ENCODE results near the gene CCL19. TPM values are rescaled to one million over a fixed set of nuclear protein-coding genes. Genes with fewer than 3 reads are reported as not detected.

Gene CCL19
- total and polyA plus RNA-seq, 2 of the 8 experiments (the other 6 are each of a cell fraction or from before 2014, with no cell fraction given): not detected

- Histone ChIP-seq H4K20me1 (replicated peaks in 1 of 2; ENCODE audit: control insufficient read depth in 1 of 2, insufficient read depth in 2 of 2, low read length in 2 of 2) (peaks cover 2 to 12% of the 10 kb centered on the region in 2 experiments), H2BK15ac (ENCODE audit: low read length) (no peak overlapping the region), H4K5ac (ENCODE audit: insufficient read length, low read depth, low read length) (no peak overlapping the region), H3K18ac (ENCODE audit: extremely low read depth, low read length) (no peak overlapping the region), H2AK5ac (ENCODE audit: low read depth, low read length) (no peak overlapping the region), H3K36me3 (ENCODE audit: control insufficient read depth in 2 of 4, insufficient read depth in 4 of 4, low read length in 3 of 4) (peaks cover 3 to 23% (median 8%) of the 10 kb centered on the region in 4 experiments; a peak in 7 of 8 replicates), H4K91ac (replicated peaks; ENCODE audit: insufficient read length, low read length) (no peak overlapping the region), H3K23me2 (ENCODE audit: low read depth, low read length) (peaks cover 15% of the 10 kb centered on the region), H3K9me3 (ENCODE audit: insufficient read depth in 2 of 2, low read depth in 1 of 2, low read length in 1 of 2) (no peaks in the 10 kb centered on the region), H4K8ac (ENCODE audit: extremely low read depth, insufficient read depth, low read length) (no peak overlapping the region), H3K79me2 (ENCODE audit: control insufficient read depth in 1 of 2, insufficient read depth in 2 of 2, low read length in 2 of 2) (peaks cover 0 to 12% of the 10 kb centered on the region in 2 experiments; a peak in 1 of 4 replicates), H3K4me1 (replicated peaks in 1 of 4; ENCODE audit: control insufficient read depth in 3 of 4, insufficient read depth in 4 of 4, low read length in 3 of 4) (peaks cover 6 to 32% (median 15%) of the 10 kb centered on the region in 4 experiments), H3K79me1 (ENCODE audit: low read depth, low read length) (peaks cover 6% of the 10 kb centered on the region; the same call in 1 of the 2 replicates), H3K56ac (replicated peaks; ENCODE audit: insufficient read length, low read depth, low read length) (no peak overlapping the region), H2BK5ac (ENCODE audit: low read depth, low read length) (no peak overlapping the region), H3K14ac (ENCODE audit: insufficient read length) (no peak overlapping the region), H3K9ac (replicated peaks in 1 of 4; ENCODE audit: extremely low read depth in 1 of 4, low read depth in 3 of 4, low read length in 3 of 4) (peak overlapping the region in 1 of 4 experiments; percentile 28; a peak in 1 of 7 replicates), H2BK120ac (replicated peaks; ENCODE audit: low read depth, low read length) (no peak overlapping the region), H3K4me2 (ENCODE audit: insufficient read depth in 1 of 2, low read depth in 2 of 2, low read length in 2 of 2) (peak overlapping the region; percentile 65 to 77), H3K4me3 (ENCODE audit: extremely low read depth in 1 of 4, insufficient read depth in 2 of 4, low read depth in 3 of 4, low read length in 4 of 4) (peak overlapping the region; percentile 48 to 65 (median 57)), H3K27ac (ENCODE audit: low read depth, low read length) (no peak overlapping the region; the same call in 1 of the 2 replicates), H2BK12ac (ENCODE audit: low read depth, low read length) (no peak overlapping the region), H2AFZ (ENCODE audit: low read length) (no peak overlapping the region), H3K27me3 (replicated peaks in 1 of 4; ENCODE audit: control insufficient read depth in 3 of 4, extremely low read depth in 1 of 4, insufficient read depth in 3 of 4, low read length in 3 of 4) (no peaks in the 10 kb centered on the region; a peak in 1 of 7 replicates), H2BK20ac (ENCODE audit: low read length) (no peak overlapping the region), H3K4ac (replicated peaks; ENCODE audit: insufficient read length, low read depth, low read length) (no peak overlapping the region), H3K23ac (ENCODE audit: insufficient read length) (no peak overlapping the region)
- ChIA-PET CTCF (ENCODE audit: partially characterized antibody) (interaction anchor here (1.4 to 15.2 kb wide), 3 partner anchors 10 to 51 kb away, joined by 4 to 277 read pairs (median 23); partner anchors contain the start of genes GALT and SIGMAR1), POLR2A (ENCODE audit: partially characterized antibody) (interaction anchor here (1.4 to 12.8 kb wide), 4 partner anchors 11 to 59 kb away, joined by 3 to 127 read pairs (median 48); partner anchors contain the start of genes ARID3C, CCL27 and SIGMAR1)
- DNase-seq (ENCODE audit: low read depth in 1 of 2, low spot score in 2 of 2): no peak
- 91% methylated on average over 4 of the region's 4 CpGs; no CpG with 5 or more reads in 1 of the 2 experiments for WGBS, 2 experiments (ENCODE audit: extremely low coverage in 1 of 2, insufficient coverage in 1 of 2, insufficient read length in 1 of 2, insufficient replicate concordance in 2 of 2, low coverage in 1 of 2, low lambda C conversion rate in 2 of 2, missing lambda C conversion rate in 1 of 2)
- no peak for FAIRE-seq
- TF ChIP-seq CBX8 (IDR thresholded peaks at IDR 0.05; ENCODE audit: borderline replicate concordance, low read depth, low read length) (no peak), CEBPB (IDR thresholded peaks at IDR 0.05; ENCODE audit: low read depth, low read length) (no peak), JUN (IDR thresholded peaks at IDR 0.05; ENCODE audit: low read depth, low read length) (no peak), SAP30 (IDR thresholded peaks at IDR 0.05; ENCODE audit: insufficient read depth, insufficient replicate concordance, low read length) (no peak), PHF8 (conservative IDR thresholded peaks at IDR 0.05; ENCODE audit: low read depth, low read length) (no peak), SIRT6 (IDR thresholded peaks at IDR 0.05; ENCODE audit: low read length) (no peak), CBX5 (IDR thresholded peaks at IDR 0.05; ENCODE audit: low read depth, low read length) (no peak), NRF1 (IDR thresholded peaks at IDR 0.05; ENCODE audit: low read depth, low read length) (no peak), ZNF274 (IDR thresholded peaks at IDR 0.05; ENCODE audit: borderline replicate concordance, extremely low read depth, low read length) (no peak), SP2 (IDR thresholded peaks at IDR 0.05; ENCODE audit: low read length) (no peak), TCF12 (IDR thresholded peaks at IDR 0.05; ENCODE audit: low read depth, low read length) (no peak), YY1 (IDR thresholded peaks at IDR 0.05; ENCODE audit: low read depth, low read length) (no peak), MAX (IDR thresholded peaks at IDR 0.05) (no peak), KDM4A (IDR thresholded peaks at IDR 0.05; ENCODE audit: low read depth, low read length, severe bottlenecking) (no peak)
Measured at GRCh38 chr9:34651321-34651720, 39.8 kb downstream of the CCL19 start.
